ENCODE measurements around the gene PTP4A2. TPM values are rescaled to one million over a fixed set of nuclear protein-coding genes. Genes with fewer than 3 reads are reported as not detected.
A peak's percentile ranks its signal among the peaks of the same experiment; 100 is the strongest.

PTP4A2 gene
- total RNA-seq (2022) (337 and 366 TPM in 2 replicates), Bru-seq, nascent RNA (percentile 99 among the genes with signal in this experiment), BruChase-seq, experiment 1, labeled RNA remaining after a 6-hour chase (percentile 100 among the genes with signal in this experiment), BruChase-seq, experiment 2, labeled RNA remaining after a 2-hour chase (percentile 99 among the genes with signal in this experiment)
- long read RNA-seq, transcript PTP4A2-218 (5 exons, 3,353 nt) = minor isoform, 5 of 282 reads
- long read RNA-seq, transcript PTP4A2-221 (6 exons, 3,921 nt) = major isoform, 193 of 282 reads
- long read RNA-seq, partial matches to known transcripts = 21 of 282 reads
- long read RNA-seq, other reads (novel, unspliced or antisense) = 62 of 282 reads

- H3K9me3 Mint-ChIP-seq (ENCODE audit: low read depth, unreplicated experiment) = no peaks in the 10 kb centered on the region
- CTCF ChIA-PET = interaction anchor here (0.6 to 3.2 kb wide), 6 partner anchors 10 to 330 kb away, joined by 3 to 50 read pairs (median 6); no protein-coding TSS in a partner anchor
- peaks cover 33% of the 10 kb centered on the region for H3K4me1 Mint-ChIP-seq (ENCODE audit: low read depth, unreplicated experiment)
- intact Hi-C loops (cut with micrococcal nuclease; ENCODE audit: unreplicated experiment) = loop anchor here (2.0 to 10.0 kb wide), 2 partner anchors 14 to 364 kb away; partner anchors contain the start of gene TINAGL1
- TF ChIP-seq CTCF (IDR thresholded peaks at IDR 0.05; ENCODE audit: unreplicated experiment) = peak; percentile 56
- TSS peak; percentile 9 for BruUV-seq (replicated peaks)
- H3K36me3 Mint-ChIP-seq (ENCODE audit: insufficient read depth, unreplicated experiment) = peaks cover 63% of the 10 kb centered on the region
- no peaks in the 10 kb centered on the region for H3K27me3 Mint-ChIP-seq (ENCODE audit: unreplicated experiment)
- H3K27ac Mint-ChIP-seq (ENCODE audit: unreplicated experiment) = peak within 1 kb of the TSS; percentile 99
- peak; percentile 97 for DNase-seq
- H3K4me3 Mint-ChIP-seq (ENCODE audit: low read depth, unreplicated experiment) = peak within 1 kb of the TSS; percentile 96
Observed at GRCh38 chr1:31938184-31938975, at the start of gene PTP4A2. PTP4A2 (minus strand) TSS chr1:31938368; CDS start chr1:31919065, 19,303 bp downstream.

GRCh38 chr1:31987135-31987619 lies 49.0 kb upstream of the PTP4A2 start:
- Mint-ChIP-seq H3K9me3 (ENCODE audit: low read depth, unreplicated experiment) (no peaks in the 10 kb centered on the region), H3K27ac (ENCODE audit: unreplicated experiment) (no peak overlapping the region), H3K36me3 (ENCODE audit: insufficient read depth, unreplicated experiment) (no peaks in the 10 kb centered on the region), H3K27me3 (ENCODE audit: unreplicated experiment) (peaks cover 19% of the 10 kb centered on the region), H3K4me3 (ENCODE audit: low read depth, unreplicated experiment) (no peak overlapping the region), H3K4me1 (ENCODE audit: low read depth, unreplicated experiment) (no peaks in the 10 kb centered on the region)
- DNase-seq = no peak
- CTCF ChIA-PET = no interaction called here
- BruUV-seq (replicated peaks) = no TSS peak
- intact Hi-C loops (cut with micrococcal nuclease; ENCODE audit: unreplicated experiment) = no loop called here
- TF ChIP-seq CTCF (IDR thresholded peaks at IDR 0.05; ENCODE audit: unreplicated experiment) = no peak

- Mint-ChIP-seq H3K4me3 (ENCODE audit: low read depth, unreplicated experiment) (no peak overlapping the region), H3K36me3 (ENCODE audit: insufficient read depth, unreplicated experiment) (no peaks in the 10 kb centered on the region), H3K27me3 (ENCODE audit: unreplicated experiment) (peaks cover 11% of the 10 kb centered on the region), H3K27ac (ENCODE audit: unreplicated experiment) (no peak overlapping the region), H3K4me1 (ENCODE audit: low read depth, unreplicated experiment) (no peaks in the 10 kb centered on the region), H3K9me3 (ENCODE audit: low read depth, unreplicated experiment) (no peaks in the 10 kb centered on the region)
- TF ChIP-seq CTCF (IDR thresholded peaks at IDR 0.05; ENCODE audit: unreplicated experiment) = no peak
- no peak for DNase-seq
- CTCF ChIA-PET = interaction anchor here (0.5 kb wide), 1 partner anchor 21 kb away, joined by 4 read pairs; no protein-coding TSS in a partner anchor
- no TSS peak for BruUV-seq (replicated peaks)
- intact Hi-C loops (cut with micrococcal nuclease; ENCODE audit: unreplicated experiment) = no loop called here
Observed at GRCh38 chr1:31985430-31985829, 47.3 kb upstream of the PTP4A2 start.

GRCh38 chr1:31984419-31985347 lies 46.5 kb upstream of the PTP4A2 start:
- no peaks in the 10 kb centered on the region for H3K4me1 Mint-ChIP-seq (ENCODE audit: low read depth, unreplicated experiment)
- DNase-seq = no peak
- no peaks in the 10 kb centered on the region for H3K36me3 Mint-ChIP-seq (ENCODE audit: insufficient read depth, unreplicated experiment)
- intact Hi-C loops (cut with micrococcal nuclease; ENCODE audit: unreplicated experiment) = no loop called here
- H3K27ac Mint-ChIP-seq (ENCODE audit: unreplicated experiment) = no peak overlapping the region
- no peak overlapping the region for H3K4me3 Mint-ChIP-seq (ENCODE audit: low read depth, unreplicated experiment)
- CTCF ChIA-PET = no interaction called here
- no TSS peak for BruUV-seq (replicated peaks)
- H3K9me3 Mint-ChIP-seq (ENCODE audit: low read depth, unreplicated experiment) = no peaks in the 10 kb centered on the region
- no peak for TF ChIP-seq CTCF (IDR thresholded peaks at IDR 0.05; ENCODE audit: unreplicated experiment)
- peaks cover 4% of the 10 kb centered on the region for H3K27me3 Mint-ChIP-seq (ENCODE audit: unreplicated experiment)

Measured in Calu3 (cell line).